Stimulated activated naive B cell treated with anti-CD40 and anti-IgM and Interleukin-4, amounts not matched to agents 10 μg/mL and 1 μg/mL and 100 μg/mL, for 72 hours (primary cell): Measurements from ENCODE around the gene VAV2.

ENCODE experiments used
- ATAC-seq, 2 donors: fragments of 150-1000 bp; cut with Tn5 transposase; replicated peaks; 2 replicates each; pipeline ENCODE4 v1.10.0; 2021; ENCODE audit warnings: moderate library complexity in 1 of 2
- DNase-seq: peaks from one replicate; pipeline ENCODE4 v3.0.0; 2021
- H3K27ac Mint-ChIP-seq: one replicate; pipeline ENCODE4 v1.8.0; 2022; ENCODE audit warnings: mild to moderate bottlenecking, mixed read lengths
- H3K27me3 Mint-ChIP-seq, 2 donors: one replicate each; pipeline ENCODE4 v1.8.0; 2022; ENCODE audit warnings: mixed read lengths in 2 of 2
- H3K36me3 Mint-ChIP-seq, 2 donors: one replicate each; pipeline ENCODE4 v1.8.0; 2022; ENCODE audit warnings: mixed read lengths in 2 of 2, mild to moderate bottlenecking in 1 of 2
- H3K4me1 Mint-ChIP-seq, 2 donors: one replicate each; pipeline ENCODE4 v1.8.0; 2022; ENCODE audit warnings: mixed read lengths in 2 of 2, mild to moderate bottlenecking in 1 of 2
- H3K4me3 Mint-ChIP-seq, 2 donors: one replicate each; pipeline ENCODE4 v1.8.0; 2022; ENCODE audit warnings: mild to moderate bottlenecking in 2 of 2, mixed read lengths in 2 of 2, moderate library complexity in 1 of 2
- H3K9me3 Mint-ChIP-seq, 2 donors: one replicate each; pipeline ENCODE4 v1.8.0; 2022; ENCODE audit warnings: mixed read lengths in 2 of 2, mild to moderate bottlenecking in 1 of 2

The VAV2 gene

DNA sequence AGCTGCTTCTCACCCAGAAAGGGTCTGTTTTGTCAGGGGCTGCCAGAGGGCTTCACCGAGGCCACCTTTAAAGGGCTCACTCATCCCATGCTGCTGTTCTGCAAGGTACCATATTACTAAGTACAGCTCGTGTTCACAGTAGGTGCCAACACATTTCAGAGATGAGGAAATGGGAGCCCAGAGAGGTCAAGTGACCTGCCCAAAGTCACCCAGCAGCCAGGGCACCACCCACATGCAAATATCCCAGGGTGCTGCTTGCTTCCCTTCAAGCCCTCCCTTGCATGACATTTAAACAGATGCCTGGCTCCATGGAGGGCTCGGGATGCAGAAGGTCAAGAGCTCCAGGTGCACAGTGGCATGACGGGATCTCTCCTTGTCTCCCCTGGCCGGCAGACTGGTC is 130.4 kb downstream of the VAV2 start:
- Mint-ChIP-seq H3K4me3 (no peak overlapping the region), H3K36me3 (peaks cover 42 to 63% of the 10 kb centered on the region in 2 donors), H3K27me3 (no peaks in the 10 kb centered on the region), H3K9me3 (peaks cover 4 to 10% of the 10 kb centered on the region in 2 donors), H3K4me1 (peaks cover 32 to 53% of the 10 kb centered on the region in 2 donors), H3K27ac (peak overlapping the region; percentile 38)
- DNase-seq (no peak), ATAC-seq (no peak)

DNA sequence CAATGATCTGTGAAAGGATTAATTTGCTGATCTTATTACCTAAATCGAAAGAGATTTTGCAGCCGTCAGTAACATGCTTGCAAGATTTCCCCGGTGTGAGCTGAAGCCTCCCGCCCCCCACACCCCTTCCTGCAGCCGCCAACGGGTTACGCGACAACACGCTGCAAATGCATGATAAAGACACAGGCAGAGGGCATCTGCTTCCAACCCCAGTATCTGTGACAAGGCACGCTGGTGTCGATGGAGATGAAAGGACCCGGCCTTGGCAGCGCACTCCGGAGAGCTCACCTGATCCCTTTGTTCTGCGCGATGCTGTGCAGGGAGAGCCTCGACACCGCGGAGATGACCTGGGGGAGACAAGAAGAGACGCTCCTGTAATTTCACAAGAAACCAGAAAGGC is 131.0 kb downstream of the VAV2 start:
- peaks cover 31 to 51% of the 10 kb centered on the region in 2 donors for H3K4me1 Mint-ChIP-seq
- ATAC-seq: no peak
- DNase-seq: no peak
- no peaks in the 10 kb centered on the region for H3K27me3 Mint-ChIP-seq
- peaks cover 4 to 9% of the 10 kb centered on the region in 2 donors for H3K9me3 Mint-ChIP-seq
- H3K36me3 Mint-ChIP-seq: peaks cover 39 to 64% of the 10 kb centered on the region in 2 donors
- no peak overlapping the region for H3K27ac Mint-ChIP-seq
- no peak overlapping the region for H3K4me3 Mint-ChIP-seq

DNA sequence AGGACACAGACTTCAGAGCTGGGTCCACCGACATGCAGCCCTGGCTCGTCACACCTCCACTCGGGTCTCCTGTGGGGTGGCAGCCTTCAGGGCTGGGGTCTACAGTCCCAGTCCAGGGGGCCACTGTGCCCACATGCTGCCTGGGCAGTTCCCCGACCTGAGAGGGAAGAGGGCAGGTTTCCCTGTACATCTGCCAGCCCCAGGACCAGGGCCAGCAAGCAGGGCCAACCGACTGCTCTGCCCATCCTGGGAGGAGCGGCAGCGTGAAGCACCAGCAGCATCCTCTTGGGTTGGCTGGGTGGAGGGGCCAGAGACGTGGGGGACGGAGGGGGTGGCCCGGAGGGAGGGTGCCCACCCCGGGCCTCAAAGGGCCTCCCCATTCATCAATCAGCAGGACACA is 133.4 kb downstream of the VAV2 start:
- peaks cover 33 to 47% of the 10 kb centered on the region in 2 donors for H3K4me1 Mint-ChIP-seq
- peaks cover 34 to 60% of the 10 kb centered on the region in 2 donors for H3K36me3 Mint-ChIP-seq
- H3K27ac Mint-ChIP-seq: peak overlapping the region; percentile 37
- H3K27me3 Mint-ChIP-seq: no peaks in the 10 kb centered on the region
- DNase-seq (no peak), ATAC-seq (no peak)
- no peak overlapping the region for H3K4me3 Mint-ChIP-seq
- H3K9me3 Mint-ChIP-seq: no peaks in the 10 kb centered on the region

DNA sequence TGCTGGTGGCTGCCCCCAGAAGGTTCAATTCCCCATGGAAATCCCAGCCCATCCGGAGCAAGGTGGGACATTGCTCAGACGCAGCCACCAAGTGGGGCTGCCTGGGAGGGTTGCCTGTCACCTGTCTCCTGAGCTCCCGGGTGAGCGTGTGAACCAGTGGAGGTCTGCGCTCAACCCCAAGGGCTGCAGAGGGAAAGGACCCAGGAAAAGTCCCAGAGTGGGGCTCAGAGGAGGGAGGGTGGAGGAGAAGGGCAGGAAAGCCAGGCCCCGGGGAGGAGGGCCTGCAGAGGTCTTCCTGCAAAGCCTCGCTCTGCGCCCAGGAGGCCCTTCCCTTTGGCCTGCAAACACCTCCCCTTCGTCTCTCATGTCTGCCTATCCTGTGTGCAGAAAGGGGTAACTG is 134.5 kb downstream of the VAV2 start:
- DNase-seq (no peak), ATAC-seq (no peak)
- H3K27ac Mint-ChIP-seq: peak overlapping the region; percentile 71
- H3K9me3 Mint-ChIP-seq: no peaks in the 10 kb centered on the region
- peaks cover 42 to 69% of the 10 kb centered on the region in 2 donors for H3K36me3 Mint-ChIP-seq
- no peak overlapping the region for H3K4me3 Mint-ChIP-seq
- no peaks in the 10 kb centered on the region for H3K27me3 Mint-ChIP-seq
- peaks cover 35 to 47% of the 10 kb centered on the region in 2 donors for H3K4me1 Mint-ChIP-seq

DNA sequence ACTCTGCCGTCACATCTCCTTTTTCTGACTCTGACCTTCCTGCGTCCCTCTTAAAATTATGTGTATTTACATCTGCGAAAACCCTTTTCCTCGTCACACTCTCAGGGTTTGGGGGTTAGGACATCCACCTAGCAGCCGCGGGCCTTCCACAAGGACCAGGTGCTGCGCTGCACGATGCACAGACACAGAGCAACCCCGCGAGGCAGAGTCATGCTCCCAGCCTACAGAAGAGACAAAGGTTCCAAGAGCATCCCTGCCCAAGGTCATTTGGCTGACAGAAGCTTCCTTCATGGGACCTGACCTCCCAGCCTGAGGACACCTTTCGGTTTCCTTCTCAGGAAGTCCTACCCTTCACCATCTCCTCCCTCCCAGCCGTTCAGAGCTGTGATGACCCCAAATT is 135.3 kb downstream of the VAV2 start:
- no peak overlapping the region for H3K4me3 Mint-ChIP-seq
- peak overlapping the region; percentile 91 for H3K27ac Mint-ChIP-seq
- H3K27me3 Mint-ChIP-seq: no peaks in the 10 kb centered on the region
- peaks cover 44 to 70% of the 10 kb centered on the region in 2 donors for H3K36me3 Mint-ChIP-seq
- H3K4me1 Mint-ChIP-seq: peaks cover 37 to 46% of the 10 kb centered on the region in 2 donors
- DNase-seq: no peak
- no peak for ATAC-seq
- H3K9me3 Mint-ChIP-seq: peaks cover 0 to 2% of the 10 kb centered on the region in 2 donors

DNA sequence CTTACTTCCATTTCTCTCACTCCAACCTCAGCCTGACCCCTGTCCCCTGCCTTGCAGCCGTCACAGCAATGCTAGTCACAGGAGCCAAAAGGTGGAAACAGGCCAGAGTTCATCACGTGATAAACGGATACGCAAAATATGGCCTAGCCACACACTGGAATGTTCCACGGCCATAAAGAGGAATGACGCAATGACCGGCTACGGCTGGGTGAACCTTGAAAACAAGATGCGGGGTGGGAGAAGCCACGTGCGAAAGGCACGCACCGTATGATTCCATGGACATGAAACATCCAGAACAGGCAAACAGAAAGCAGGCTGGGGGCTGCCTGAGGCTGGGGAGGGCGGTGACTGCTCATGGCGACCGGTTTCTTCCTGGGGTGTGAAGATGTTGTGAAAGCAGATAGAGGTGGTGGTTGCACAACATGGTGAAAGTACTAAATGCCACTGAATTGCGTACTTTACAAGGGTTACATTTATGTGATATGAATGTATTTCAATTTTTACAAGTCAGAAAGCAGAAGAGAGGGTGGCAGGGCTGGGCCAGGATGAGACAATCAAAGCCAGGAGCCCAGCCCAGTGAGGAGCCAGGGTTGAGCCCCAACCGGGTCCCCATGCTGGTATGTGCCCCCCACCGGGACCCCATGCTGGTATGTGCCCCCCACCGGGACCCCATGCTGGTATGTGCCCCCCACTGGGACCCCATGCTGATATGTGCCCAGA is 136.2 kb downstream of the VAV2 start:
- no peak overlapping the region for H3K4me3 Mint-ChIP-seq
- ATAC-seq (no peak), DNase-seq (no peak)
- peak overlapping the region; percentile 63 for H3K27ac Mint-ChIP-seq
- H3K36me3 Mint-ChIP-seq: peaks cover 46 to 74% of the 10 kb centered on the region in 2 donors
- H3K4me1 Mint-ChIP-seq: peaks cover 42 to 52% of the 10 kb centered on the region in 2 donors
- no peaks in the 10 kb centered on the region for H3K27me3 Mint-ChIP-seq
- H3K9me3 Mint-ChIP-seq: peaks cover 0 to 7% of the 10 kb centered on the region in 2 donors

DNA sequence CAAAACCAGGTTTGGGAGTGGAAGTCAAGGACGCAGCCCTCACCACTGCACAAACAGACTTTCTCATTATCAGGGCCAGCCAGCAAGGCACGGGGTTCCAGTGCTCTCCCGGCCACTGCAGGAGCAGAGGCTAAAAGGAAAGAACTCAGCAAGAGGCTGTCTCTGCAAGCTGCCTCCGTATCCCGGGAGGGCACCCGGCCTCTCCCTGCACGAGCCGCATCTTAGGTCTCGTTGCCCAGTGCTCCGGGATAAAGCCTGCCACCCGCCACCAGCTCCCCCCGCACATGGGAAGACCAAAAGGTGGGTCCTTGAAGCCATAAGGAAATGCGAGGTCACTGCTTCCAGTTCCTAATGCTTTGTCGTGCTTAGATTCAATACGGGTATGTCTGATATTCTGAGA is 136.8 kb downstream of the VAV2 start:
- H3K4me3 Mint-ChIP-seq: no peak overlapping the region
- H3K36me3 Mint-ChIP-seq: peaks cover 45 to 74% of the 10 kb centered on the region in 2 donors
- H3K27ac Mint-ChIP-seq: peak overlapping the region; percentile 31
- H3K4me1 Mint-ChIP-seq: peaks cover 47 to 58% of the 10 kb centered on the region in 2 donors
- ATAC-seq: no peak
- H3K27me3 Mint-ChIP-seq: no peaks in the 10 kb centered on the region
- DNase-seq: no peak
- H3K9me3 Mint-ChIP-seq: peaks cover 0 to 7% of the 10 kb centered on the region in 2 donors

DNA sequence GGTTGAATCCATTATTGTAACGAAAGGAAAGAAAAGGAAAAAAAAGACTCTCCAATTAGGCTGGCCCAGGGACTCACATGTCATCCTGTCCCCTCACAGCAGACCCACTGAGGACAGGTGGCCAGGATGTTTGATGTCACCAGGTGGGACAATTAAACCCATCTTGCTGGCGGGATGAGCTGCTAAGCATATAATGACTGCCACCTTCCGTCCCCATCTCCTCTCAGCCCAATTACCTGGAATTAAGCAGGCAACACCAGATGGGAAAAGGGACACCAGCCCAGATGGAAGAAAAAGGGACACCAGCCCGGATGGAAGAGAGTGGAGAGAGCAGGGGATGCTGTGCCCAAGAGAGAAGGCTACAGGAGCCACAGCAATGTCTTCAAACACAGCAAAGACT is 137.4 kb downstream of the VAV2 start:
- Mint-ChIP-seq H3K9me3 (peaks cover 0 to 7% of the 10 kb centered on the region in 2 donors), H3K4me3 (no peak overlapping the region), H3K27ac (no peak overlapping the region), H3K36me3 (peaks cover 44 to 78% of the 10 kb centered on the region in 2 donors), H3K27me3 (no peaks in the 10 kb centered on the region), H3K4me1 (peaks cover 49 to 64% of the 10 kb centered on the region in 2 donors)
- ATAC-seq: no peak
- DNase-seq: no peak

DNA sequence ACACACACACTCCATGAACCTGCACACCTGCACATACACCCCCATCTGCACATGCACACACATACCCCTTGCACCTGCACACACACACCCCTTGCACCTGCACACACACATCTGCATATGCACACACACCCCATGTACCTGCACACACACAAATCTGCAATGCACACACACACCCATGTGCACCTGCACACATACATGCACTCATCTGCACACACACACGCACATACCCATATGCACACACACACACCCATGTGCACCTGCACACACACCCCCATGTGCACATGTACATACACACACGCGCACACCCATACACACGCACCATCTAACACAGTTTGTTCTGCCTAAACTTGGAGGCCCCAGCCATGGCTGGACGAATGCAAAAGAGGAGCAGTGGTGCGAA is 138.1 kb downstream of the VAV2 start:
- peaks cover 0 to 7% of the 10 kb centered on the region in 2 donors for H3K9me3 Mint-ChIP-seq
- H3K27me3 Mint-ChIP-seq: no peaks in the 10 kb centered on the region
- DNase-seq: no peak
- H3K4me1 Mint-ChIP-seq: peaks cover 52 to 65% of the 10 kb centered on the region in 2 donors
- peak overlapping the region in 1 of 2 donors; percentile 11 for H3K4me3 Mint-ChIP-seq
- H3K36me3 Mint-ChIP-seq: peaks cover 46 to 77% of the 10 kb centered on the region in 2 donors
- peak overlapping the region; percentile 15 for H3K27ac Mint-ChIP-seq
- ATAC-seq: no peak

DNA sequence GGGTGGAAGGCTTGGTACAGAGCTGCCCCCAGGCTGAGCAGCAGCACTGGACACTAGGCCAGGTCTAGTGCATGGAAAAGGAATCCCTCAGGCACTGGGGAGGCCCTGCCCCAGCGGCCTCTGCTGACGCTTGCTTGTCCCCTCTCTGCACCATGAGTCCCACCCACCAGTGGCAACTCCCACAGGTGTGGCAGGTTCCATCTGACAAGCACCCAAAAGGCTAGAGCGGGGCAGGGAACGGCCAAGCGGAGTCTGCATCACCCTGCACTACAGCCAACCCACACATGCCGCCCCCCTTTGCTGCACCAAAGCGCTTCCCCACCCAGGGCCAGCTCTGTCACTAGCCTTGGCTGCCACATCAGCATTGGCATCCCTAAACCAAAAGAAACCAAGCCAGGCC is 138.8 kb downstream of the VAV2 start:
- ATAC-seq: no peak
- H3K27ac Mint-ChIP-seq: peak overlapping the region; percentile 25

DNA sequence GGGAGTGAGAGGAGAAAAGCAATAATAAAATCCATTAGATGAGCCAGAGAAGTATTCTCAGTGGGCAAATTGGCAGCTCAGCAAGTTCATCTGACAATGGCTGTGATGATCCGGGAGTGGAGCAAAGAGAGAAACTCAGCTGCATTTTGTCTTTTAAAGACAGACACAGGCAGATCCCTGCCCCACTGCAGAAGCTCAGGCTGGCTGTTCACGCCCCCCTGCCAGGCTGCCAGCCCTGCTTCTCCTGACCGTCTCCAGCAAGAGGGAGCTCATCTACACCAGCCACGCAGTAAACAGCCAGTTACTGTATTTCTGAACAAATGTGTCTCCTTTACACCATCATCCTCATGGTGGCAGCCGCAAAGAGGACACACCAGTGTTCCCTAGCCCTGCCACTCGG is 139.7 kb downstream of the VAV2 start:
- no peak for DNase-seq
- no peak for ATAC-seq
- Mint-ChIP-seq H3K27ac (no peak overlapping the region), H3K36me3 (peaks cover 46 to 86% of the 10 kb centered on the region in 2 donors), H3K9me3 (peaks cover 0 to 7% of the 10 kb centered on the region in 2 donors), H3K4me1 (peaks cover 48 to 70% of the 10 kb centered on the region in 2 donors), H3K27me3 (no peaks in the 10 kb centered on the region), H3K4me3 (peak overlapping the region in 1 of 2 donors; percentile 0)

More for the DNA sequence above, 138.8 kb downstream of the VAV2 start:
- Mint-ChIP-seq H3K4me1 (peaks cover 52 to 65% of the 10 kb centered on the region in 2 donors), H3K4me3 (peak overlapping the region; percentile 3 to 18), H3K9me3 (peaks cover 0 to 7% of the 10 kb centered on the region in 2 donors), H3K36me3 (peaks cover 46 to 83% of the 10 kb centered on the region in 2 donors), H3K27me3 (no peaks in the 10 kb centered on the region)
- no peak for DNase-seq

DNA sequence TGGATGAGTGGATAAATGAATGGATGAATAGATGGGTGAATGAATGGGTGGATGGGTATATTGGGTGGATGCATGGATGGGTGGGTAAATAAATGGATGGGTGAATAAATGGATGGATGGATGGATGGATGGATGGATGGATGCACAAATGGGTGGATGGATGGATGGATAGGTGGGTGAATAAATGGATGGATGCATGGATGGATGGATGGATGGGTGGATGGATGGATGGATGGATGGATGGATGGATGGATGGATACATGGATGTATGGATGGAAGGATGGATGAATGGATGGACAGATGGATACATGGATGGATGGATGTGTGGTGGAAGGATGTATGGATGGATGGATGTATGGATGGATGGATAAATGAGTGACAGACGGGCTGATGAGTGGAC is 140.4 kb downstream of the VAV2 start:
- H3K4me3 Mint-ChIP-seq: peak overlapping the region in 1 of 2 donors; percentile 1
- no peaks in the 10 kb centered on the region for H3K27me3 Mint-ChIP-seq
- H3K36me3 Mint-ChIP-seq: peaks cover 43 to 80% of the 10 kb centered on the region in 2 donors
- peaks cover 0 to 7% of the 10 kb centered on the region in 2 donors for H3K9me3 Mint-ChIP-seq
- ATAC-seq: no peak
- no peak for DNase-seq
- H3K4me1 Mint-ChIP-seq: peaks cover 46 to 72% of the 10 kb centered on the region in 2 donors
- peak overlapping the region; percentile 66 for H3K27ac Mint-ChIP-seq

DNA sequence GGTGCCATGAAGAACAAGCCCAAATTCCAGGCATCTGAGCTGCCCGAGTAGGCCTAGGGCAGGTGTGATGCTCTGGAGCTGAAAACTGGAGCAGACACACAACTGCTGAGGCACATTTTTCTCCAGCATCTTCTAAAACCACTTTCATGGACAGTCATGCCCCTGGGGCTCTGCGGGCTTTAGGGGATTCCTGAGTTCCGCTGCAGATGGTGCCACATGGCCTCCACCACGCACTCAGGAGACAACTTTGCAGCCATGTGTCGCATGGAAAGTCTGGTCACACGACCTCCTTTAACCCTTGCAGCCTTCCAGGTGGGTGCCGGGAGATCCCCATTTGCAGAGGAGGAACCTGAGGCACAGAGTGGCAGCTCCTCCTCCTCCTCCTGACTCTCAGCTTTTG is 141.2 kb downstream of the VAV2 start:
- H3K9me3 Mint-ChIP-seq: peaks cover 0 to 7% of the 10 kb centered on the region in 2 donors
- H3K36me3 Mint-ChIP-seq: peaks cover 43 to 77% of the 10 kb centered on the region in 2 donors
- DNase-seq: no peak
- peaks cover 48 to 78% of the 10 kb centered on the region in 2 donors for H3K4me1 Mint-ChIP-seq
- ATAC-seq: peak; percentile 52 to 78
- H3K27ac Mint-ChIP-seq: peak overlapping the region; percentile 66
- no peaks in the 10 kb centered on the region for H3K27me3 Mint-ChIP-seq
- no peak overlapping the region for H3K4me3 Mint-ChIP-seq

DNA sequence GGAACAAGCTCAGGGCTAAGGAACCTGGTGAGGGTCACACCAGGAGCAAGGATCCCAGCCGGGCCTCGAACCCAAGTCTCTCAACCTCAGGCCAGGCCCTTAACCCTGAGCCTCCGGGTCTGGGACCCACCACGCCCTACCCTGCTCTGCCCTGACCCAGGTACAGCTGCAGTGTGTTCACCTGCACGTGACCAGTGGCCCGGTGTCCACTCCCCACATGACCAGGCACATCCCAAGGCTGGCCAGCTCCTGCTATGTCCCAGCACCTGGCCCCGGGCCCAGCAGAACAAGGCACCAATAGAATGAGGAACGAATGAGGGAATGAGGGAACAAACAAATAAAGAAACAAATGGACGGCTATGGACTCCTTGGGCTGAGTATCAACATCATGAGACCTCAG is 142.0 kb downstream of the VAV2 start:
- H3K27me3 Mint-ChIP-seq: no peaks in the 10 kb centered on the region
- H3K4me1 Mint-ChIP-seq: peaks cover 48 to 82% of the 10 kb centered on the region in 2 donors
- no peak overlapping the region for H3K4me3 Mint-ChIP-seq
- ATAC-seq (no peak), DNase-seq (no peak)
- peaks cover 40 to 73% of the 10 kb centered on the region in 2 donors for H3K36me3 Mint-ChIP-seq
- H3K9me3 Mint-ChIP-seq: peaks cover 0 to 7% of the 10 kb centered on the region in 2 donors
- peak overlapping the region; percentile 81 for H3K27ac Mint-ChIP-seq

DNA sequence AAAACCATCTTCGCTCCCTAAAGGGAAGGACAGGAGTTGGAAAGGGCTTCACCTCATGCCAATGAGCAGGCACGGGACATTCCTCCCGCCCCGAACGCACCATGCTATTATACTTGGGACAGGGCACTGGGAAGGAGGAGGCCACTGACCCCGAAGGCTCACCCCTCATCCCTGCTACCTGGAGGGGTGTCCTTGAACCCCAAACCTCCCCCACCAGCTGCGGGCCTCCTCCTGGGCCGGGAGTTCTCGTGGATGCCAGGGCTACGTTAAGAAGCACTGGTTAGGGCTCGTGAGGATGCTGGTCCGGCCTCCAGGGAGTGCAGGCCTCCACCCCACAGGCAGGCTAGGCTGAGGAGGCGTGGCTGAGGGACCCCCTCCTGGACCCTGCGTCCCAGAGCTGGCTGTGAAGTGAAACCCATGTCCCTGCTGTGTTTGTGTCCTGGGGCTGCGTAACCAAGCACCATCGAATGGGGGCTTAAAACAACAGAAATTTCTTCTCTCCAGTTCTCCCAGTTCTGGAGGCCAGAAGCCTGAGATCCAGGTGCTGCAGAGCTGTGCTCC is 142.9 kb downstream of the VAV2 start:
- Mint-ChIP-seq H3K4me1 (peaks cover 50 to 81% of the 10 kb centered on the region in 2 donors), H3K27ac (peak overlapping the region; percentile 81), H3K9me3 (peaks cover 0 to 7% of the 10 kb centered on the region in 2 donors), H3K36me3 (peaks cover 34 to 64% of the 10 kb centered on the region in 2 donors), H3K27me3 (no peaks in the 10 kb centered on the region), H3K4me3 (no peak overlapping the region)
- no peak for DNase-seq
- ATAC-seq: no peak
